Mesenchymal stem cell (in vitro differentiated cells and primary cell): ENCODE measurements around the gene TTC9B.

Experiments used
- DNase-seq: peaks from one replicate; pipeline ENCODE4 v3.0.0-alpha.2; 2013
- H2AFZ ChIP-seq: one replicate; pipeline ENCODE4 v1.6.1; 2013; ENCODE audit warnings: low read depth, mild to moderate bottlenecking, control low read depth, inconsistent platforms, low read length, moderate library complexity
- H2AK5ac ChIP-seq: 2 replicates; pipeline ENCODE4 v1.6.1; 2013; ENCODE audit warnings: low read length, moderate library complexity, mild to moderate bottlenecking, inconsistent platforms; ENCODE audit not compliant: severe bottlenecking
- H2BK120ac ChIP-seq: one replicate; pipeline ENCODE4 v1.6.1; 2013; ENCODE audit warnings: low read depth, mild to moderate bottlenecking, inconsistent platforms, low read length, moderate library complexity
- H2BK12ac ChIP-seq, 2 experiments: one replicate each; pipeline ENCODE4 v1.6.1; 2013; ENCODE audit warnings: inconsistent platforms in 2 of 2, low read length in 2 of 2, mild to moderate bottlenecking in 2 of 2, moderate library complexity in 2 of 2, control low read depth in 1 of 2
- H2BK15ac ChIP-seq: one replicate; pipeline ENCODE4 v1.6.1; 2013; ENCODE audit warnings: mild to moderate bottlenecking, low read depth, inconsistent platforms; ENCODE audit not compliant: poor library complexity, severe bottlenecking
- H2BK5ac ChIP-seq: 2 replicates; pipeline ENCODE4 v1.6.1; 2013; ENCODE audit warnings: low read depth, mild to moderate bottlenecking, low read length, control low read depth, inconsistent platforms; ENCODE audit not compliant: poor library complexity, severe bottlenecking
- H3K14ac ChIP-seq, 2 experiments: one replicate each; pipeline ENCODE4 v1.6.1; 2013; ENCODE audit warnings: inconsistent platforms in 2 of 2, low read length in 2 of 2, control low read depth in 1 of 2, mild to moderate bottlenecking in 1 of 2, moderate library complexity in 1 of 2
- H3K18ac ChIP-seq, 2 experiments: one replicate each; pipeline ENCODE4 v1.6.1; 2013; ENCODE audit warnings: inconsistent platforms in 2 of 2, low read length in 2 of 2, control low read depth in 1 of 2, low read depth in 1 of 2, mild to moderate bottlenecking in 1 of 2
- H3K23ac ChIP-seq, 2 experiments: one replicate each; pipeline ENCODE4 v1.6.1; 2013; ENCODE audit warnings: inconsistent platforms in 2 of 2, low read length in 2 of 2, mild to moderate bottlenecking in 2 of 2, moderate library complexity in 2 of 2, control low read depth in 1 of 2
- H3K27ac ChIP-seq: 2 replicates; pipeline ENCODE4 v1.5.1; 2013; ENCODE audit warnings: mild to moderate bottlenecking, moderate library complexity, low read length, control low read depth, inconsistent platforms; ENCODE audit not compliant: poor library complexity, severe bottlenecking
- H3K27me3 ChIP-seq, 2 experiments: 2 replicates each; pipeline versions ENCODE4 v1.6.1 to v1.7.0; 2013; ENCODE audit warnings: low read length in 2 of 2, mild to moderate bottlenecking in 2 of 2, moderate library complexity in 2 of 2, control low read depth in 1 of 2, inconsistent platforms in 1 of 2; ENCODE audit not compliant: control insufficient read depth in 1 of 2, insufficient read depth in 1 of 2
- H3K36me3 ChIP-seq, 2 experiments: 2 replicates each; pipeline versions ENCODE4 v1.6.1 to v1.7.0; 2013; ENCODE audit warnings: low read length in 2 of 2, control low read depth in 1 of 2, inconsistent platforms in 1 of 2, low read depth in 1 of 2, mild to moderate bottlenecking in 1 of 2; ENCODE audit not compliant: insufficient read depth in 2 of 2, control insufficient read depth in 1 of 2
- H3K4ac ChIP-seq, 2 experiments: one replicate each; pipeline ENCODE4 v1.6.1; 2013; ENCODE audit warnings: inconsistent platforms in 2 of 2, low read length in 2 of 2, mild to moderate bottlenecking in 2 of 2, moderate library complexity in 2 of 2, control low read depth in 1 of 2, low read depth in 1 of 2
- H3K4me1 ChIP-seq: 2 replicates; pipeline ENCODE4 v1.6.1; 2013; ENCODE audit warnings: low read depth, low read length, control low read depth; ENCODE audit not compliant: control insufficient read depth, insufficient read depth
- H3K4me2 ChIP-seq: 2 replicates; pipeline ENCODE4 v1.6.1; 2013; ENCODE audit warnings: low read length, mild to moderate bottlenecking, inconsistent platforms; ENCODE audit not compliant: poor library complexity, severe bottlenecking
- H3K4me3 ChIP-seq, 2 experiments: 2 replicates each; pipeline versions ENCODE4 v1.5.1 to v1.7.0; 2013; ENCODE audit warnings: low read length in 2 of 2, mild to moderate bottlenecking in 2 of 2, control low read depth in 1 of 2, low read depth in 1 of 2; ENCODE audit not compliant: insufficient read depth in 1 of 2
- H3K79me1 ChIP-seq: replicated peaks from 2 replicates; pipeline ENCODE4 v1.6.1; 2013; ENCODE audit warnings: mild to moderate bottlenecking, control low read depth, low read length, inconsistent platforms; ENCODE audit not compliant: poor library complexity, severe bottlenecking
- H3K9ac ChIP-seq: 2 replicates; pipeline ENCODE4 v1.7.0; 2013; ENCODE audit warnings: mild to moderate bottlenecking, low read length, moderate library complexity
- H3K9me3 ChIP-seq: 2 replicates; pipeline ENCODE4 v1.7.0; 2013; ENCODE audit warnings: mild to moderate bottlenecking, low read length; ENCODE audit not compliant: control insufficient read depth
- H4K8ac ChIP-seq: one replicate; pipeline ENCODE4 v1.6.1; 2013; ENCODE audit warnings: inconsistent platforms, mild to moderate bottlenecking, low read length, moderate library complexity
- H4K91ac ChIP-seq: one replicate; pipeline ENCODE4 v1.6.1; 2013; ENCODE audit warnings: mild to moderate bottlenecking, low read length, inconsistent platforms
- WGBS: methylation state at CpG from one replicate; pipeline ENCODE4 v1.1.7; 2013; ENCODE audit warnings: mixed read lengths; 5-methylcytosine and 5-hydroxymethylcytosine counted together

TTC9B gene

GRCh38 chr19:40262422-40262821 lies 44.2 kb upstream of the TTC9B start:
- H2BK120ac ChIP-seq = no peak overlapping the region
- DNase-seq = no peak
- no peak overlapping the region for H3K23ac ChIP-seq
- H3K18ac ChIP-seq = no peak overlapping the region
- no peaks in the 10 kb centered on the region for H3K9me3 ChIP-seq
- H3K27ac ChIP-seq = no peak overlapping the region
- no peak overlapping the region for H2BK15ac ChIP-seq
- H3K4me1 ChIP-seq = peaks cover 4% of the 10 kb centered on the region
- no peak overlapping the region for H2BK5ac ChIP-seq
- no peak overlapping the region for H3K4ac ChIP-seq
- no peaks in the 10 kb centered on the region for H3K27me3 ChIP-seq
- H4K91ac ChIP-seq = no peak overlapping the region
- H2AK5ac ChIP-seq = no peak overlapping the region
- H3K4me2 ChIP-seq = no peak overlapping the region
- 96% methylated on average over 3 of the region's 3 CpGs for WGBS
- H3K4me3 ChIP-seq = no peak overlapping the region
- peaks cover 46 to 50% of the 10 kb centered on the region in 2 experiments for H3K36me3 ChIP-seq
- no peak overlapping the region for H2AFZ ChIP-seq
- no peak overlapping the region for H3K14ac ChIP-seq
- H3K9ac ChIP-seq = no peak overlapping the region
- H3K79me1 ChIP-seq = peaks cover 50% of the 10 kb centered on the region
- H4K8ac ChIP-seq = no peak overlapping the region
- no peak overlapping the region for H2BK12ac ChIP-seq

DNA sequence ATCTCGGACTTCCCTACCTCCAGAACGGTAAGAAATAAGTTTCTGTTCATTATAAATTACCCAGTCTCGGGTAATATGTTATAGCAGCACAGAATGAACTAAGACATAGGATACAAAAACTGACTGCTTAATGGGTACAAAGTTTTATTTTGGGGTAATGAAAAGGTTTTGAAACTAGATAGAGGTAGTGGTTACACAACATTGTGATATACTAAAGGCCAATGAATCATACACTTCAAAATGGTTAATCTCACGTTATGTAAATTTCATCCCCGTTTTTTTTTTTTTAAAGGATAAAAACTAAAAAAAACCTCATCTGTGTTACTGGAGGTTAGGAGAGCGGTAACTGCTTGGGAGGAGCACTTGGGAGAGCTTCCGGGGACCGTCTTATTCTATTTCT lies 43.4 kb upstream of the TTC9B start:
- Histone ChIP-seq H3K14ac (no peak overlapping the region), H3K4me3 (no peak overlapping the region), H2BK15ac (no peak overlapping the region), H2AK5ac (no peak overlapping the region), H3K9me3 (no peaks in the 10 kb centered on the region), H4K8ac (no peak overlapping the region), H3K4me2 (no peak overlapping the region), H3K36me3 (peaks cover 47 to 51% of the 10 kb centered on the region in 2 experiments), H2AFZ (no peak overlapping the region), H3K4ac (no peak overlapping the region), H3K27ac (no peak overlapping the region), H2BK12ac (no peak overlapping the region), H3K23ac (no peak overlapping the region), H3K9ac (no peak overlapping the region), H2BK5ac (no peak overlapping the region), H3K4me1 (peaks cover 9% of the 10 kb centered on the region), H3K79me1 (peaks cover 56% of the 10 kb centered on the region), H4K91ac (no peak overlapping the region), H3K18ac (no peak overlapping the region), H2BK120ac (no peak overlapping the region), H3K27me3 (no peaks in the 10 kb centered on the region)
- DNase-seq = no peak
- WGBS = 100% methylated on average over 3 of the region's 8 CpGs

- Histone ChIP-seq H3K23ac (no peak overlapping the region), H3K4me2 (no peak overlapping the region), H3K27me3 (no peaks in the 10 kb centered on the region), H2BK5ac (no peak overlapping the region), H4K8ac (no peak overlapping the region), H3K79me1 (peaks cover 39% of the 10 kb centered on the region), H3K18ac (no peak overlapping the region), H3K9ac (no peak overlapping the region), H3K27ac (no peak overlapping the region), H3K14ac (no peak overlapping the region), H3K36me3 (peaks cover 28 to 60% of the 10 kb centered on the region in 2 experiments), H3K4me3 (no peak overlapping the region), H3K9me3 (no peaks in the 10 kb centered on the region), H4K91ac (no peak overlapping the region), H3K4me1 (peaks cover 11% of the 10 kb centered on the region), H3K4ac (no peak overlapping the region), H2AK5ac (no peak overlapping the region), H2BK120ac (no peak overlapping the region), H2BK12ac (no peak overlapping the region), H2BK15ac (no peak overlapping the region), H2AFZ (no peak overlapping the region)
- DNase-seq = no peak
- WGBS = 97% methylated on average over 9 of the region's 9 CpGs
Observed at GRCh38 chr19:40257096-40257517, 38.9 kb upstream of the TTC9B start.

DNA sequence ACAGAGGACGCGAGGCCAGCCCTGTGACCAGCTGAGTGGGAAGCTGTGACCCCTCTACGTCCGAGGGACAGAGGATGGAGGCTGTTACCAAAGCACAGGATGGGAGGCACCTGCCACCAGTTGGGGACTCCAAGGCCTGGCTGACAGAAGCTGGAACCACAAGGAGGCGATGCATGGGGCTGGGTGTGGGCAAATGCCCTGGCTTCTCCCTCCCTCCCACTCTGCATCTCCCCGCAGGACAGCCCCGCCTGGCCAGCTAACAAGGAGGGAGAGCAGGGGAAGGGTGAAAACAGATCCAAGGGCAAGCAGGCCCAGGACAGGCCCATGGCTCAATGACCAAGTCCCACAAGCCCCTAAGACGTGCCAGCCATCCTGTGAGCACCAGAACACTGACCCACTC lies 38.3 kb upstream of the TTC9B start:
- Histone ChIP-seq H3K4me1 (peaks cover 14% of the 10 kb centered on the region), H3K23ac (no peak overlapping the region), H2AK5ac (no peak overlapping the region), H3K14ac (no peak overlapping the region), H2BK5ac (no peak overlapping the region), H3K4ac (no peak overlapping the region), H3K9me3 (no peaks in the 10 kb centered on the region), H3K4me2 (no peak overlapping the region), H3K4me3 (no peak overlapping the region), H4K91ac (no peak overlapping the region), H2BK12ac (no peak overlapping the region), H3K27ac (no peak overlapping the region), H3K18ac (no peak overlapping the region), H3K27me3 (no peaks in the 10 kb centered on the region), H2BK120ac (no peak overlapping the region), H3K36me3 (peaks cover 32 to 60% of the 10 kb centered on the region in 2 experiments), H4K8ac (no peak overlapping the region), H3K9ac (no peak overlapping the region), H2BK15ac (no peak overlapping the region), H3K79me1 (peaks cover 41% of the 10 kb centered on the region), H2AFZ (no peak overlapping the region)
- no peak for DNase-seq
- 96% methylated on average over 6 of the region's 8 CpGs for WGBS
